BLaER1 treated with 17β-estradiol and CSF1 and Interleukin-3, amounts not matched to agents 10 nM and 100 nM (cell line): ENCODE measurements around the gene TMEM235.

Experiments
- H3K27ac ChIP-seq, 11 experiments: shearing (Covaris generic); formaldehyde crosslinking; 2 replicates each; pipeline ENCODE4 v1.8.1; 2022
- H3K27me3 ChIP-seq, 11 experiments: shearing (Covaris generic); formaldehyde crosslinking; 2 replicates each; pipeline ENCODE4 v1.8.1; 2022
- H3K36me3 ChIP-seq, 11 experiments: shearing (Covaris generic); formaldehyde crosslinking; 2 replicates each; pipeline ENCODE4 v1.8.1; 2022
- H3K4me1 ChIP-seq, 10 experiments: shearing (Covaris generic); formaldehyde crosslinking; 2 replicates each; pipeline ENCODE4 v1.8.1; 2022
- H3K4me2 ChIP-seq, 11 experiments: shearing (Covaris generic); formaldehyde crosslinking; 2 replicates each; pipeline ENCODE4 v1.8.1; 2022
- H3K4me3 ChIP-seq, 10 experiments: shearing (Covaris generic); formaldehyde crosslinking; 2 replicates each; pipeline ENCODE4 v1.8.1; 2022
- H3K9ac ChIP-seq, 11 experiments: shearing (Covaris generic); formaldehyde crosslinking; 2 replicates each; pipeline ENCODE4 v1.8.1; 2022
- H3K9me3 ChIP-seq, 11 experiments: shearing (Covaris generic); formaldehyde crosslinking; replicated peaks in 1 of 11; 2 replicates each; pipeline ENCODE4 v1.8.1; 2022
- H4K20me1 ChIP-seq, 11 experiments: shearing (Covaris generic); formaldehyde crosslinking; 2 replicates each; pipeline ENCODE4 v1.8.1; 2022
- Cebpa-rat ChIP-seq, 11 experiments: shearing (Covaris generic); IDR thresholded peaks; 2 replicates each; pipeline ENCODE4 v1.8.1; 2022

Gene TMEM235

DNA sequence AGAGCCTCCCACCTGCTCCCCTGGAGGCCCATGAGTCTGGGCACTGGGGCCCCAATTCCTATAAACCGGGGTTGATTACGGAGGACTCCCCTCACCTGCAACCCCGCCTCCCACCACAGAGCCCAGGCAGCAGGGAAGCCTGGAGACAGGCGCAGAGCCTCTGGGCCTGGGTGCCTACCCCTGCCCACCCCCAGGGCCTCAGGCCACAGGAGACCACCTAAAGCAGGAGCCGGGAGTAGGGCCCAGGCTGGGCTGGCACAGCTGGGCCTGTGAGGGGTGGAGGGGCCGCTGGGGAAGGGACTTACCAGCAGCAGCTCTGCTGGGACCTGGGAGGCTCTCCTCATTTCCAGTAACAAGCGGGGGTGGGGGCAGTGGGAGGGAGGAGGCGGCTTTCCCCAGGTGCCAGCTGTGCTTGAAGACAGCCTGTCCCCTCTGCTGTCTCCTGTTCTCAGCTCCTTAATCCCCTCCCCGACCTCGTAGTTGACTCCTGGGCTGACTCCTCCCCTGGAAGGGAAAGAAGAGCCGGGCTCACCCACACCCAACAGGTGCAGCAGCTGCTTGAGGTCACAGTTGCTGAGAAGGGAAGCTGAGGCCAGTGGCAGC lies 46.8 kb downstream of the TMEM235 start:
- H3K36me3 ChIP-seq = no peaks in the 10 kb centered on the region
- 0 out of 22 replicates have a peak overlapping the region, but pooled peaks of 1 of the 11 experiments have one; percentile 19 for H3K27ac ChIP-seq
- no peak overlapping the region for H3K4me3 ChIP-seq
- H3K4me1 ChIP-seq = peaks cover 30 to 63% (median 53%) of the 10 kb centered on the region in 10 experiments
- peaks cover 0 to 3% (median under 1%) of the 10 kb centered on the region in 11 experiments; a peak in 8 of 22 replicates for H3K27me3 ChIP-seq
- H4K20me1 ChIP-seq = no peaks in the 10 kb centered on the region
- peak overlapping the region in 3 of 11 experiments; percentile 10 to 26 (median 11); a peak in 2 of 22 replicates for H3K9ac ChIP-seq
- H3K9me3 ChIP-seq = no peaks in the 10 kb centered on the region
- no peak for TF ChIP-seq Cebpa-rat (IDR thresholded peaks at IDR 0.05)
- H3K4me2 ChIP-seq = peak overlapping the region; percentile 26 to 82 (median 56); a peak in 21 of 22 replicates

DNA sequence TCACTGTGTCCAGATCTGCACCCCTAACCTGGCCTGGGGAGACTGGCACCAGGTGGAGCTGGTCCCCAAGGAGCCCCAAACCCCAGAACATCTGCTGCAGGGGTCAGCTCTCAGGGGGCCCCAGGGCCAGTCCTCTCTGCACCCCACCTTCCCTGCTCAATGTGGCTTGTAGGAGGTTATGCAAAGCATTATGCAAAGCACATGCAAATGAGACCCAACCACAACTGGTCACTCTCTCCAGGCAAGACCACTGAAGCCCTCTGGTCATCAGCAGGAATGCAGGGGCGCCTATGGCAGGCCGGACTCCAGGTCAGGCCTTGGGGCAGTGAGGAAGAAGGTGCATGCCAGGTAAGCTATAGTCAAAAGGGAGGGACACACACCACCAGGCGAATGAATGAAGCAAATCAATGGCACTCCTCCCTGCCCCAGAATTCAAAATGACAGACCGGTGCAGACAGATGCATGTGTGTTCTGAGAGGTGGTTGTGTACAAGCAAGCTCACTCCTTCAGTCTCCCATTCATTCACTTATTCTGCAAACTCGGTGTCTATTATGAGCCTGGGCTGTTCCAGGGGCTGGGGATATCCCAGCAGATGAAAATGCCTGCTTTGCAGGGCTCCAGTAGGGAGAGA lies 48.0 kb downstream of the TMEM235 start:
- Histone ChIP-seq H4K20me1 (no peaks in the 10 kb centered on the region), H3K4me1 (peaks cover 34 to 63% (median 53%) of the 10 kb centered on the region in 10 experiments), H3K27ac (no peak overlapping the region), H3K36me3 (no peaks in the 10 kb centered on the region), H3K4me2 (peak overlapping the region; percentile 13 to 77 (median 45); a peak in 15 of 22 replicates), H3K9ac (0 out of 22 replicates have a peak overlapping the region, but pooled peaks of 1 of the 11 experiments have one; percentile 5), H3K4me3 (no peak overlapping the region), H3K9me3 (no peaks in the 10 kb centered on the region), H3K27me3 (no peaks in the 10 kb centered on the region)
- TF ChIP-seq Cebpa-rat (IDR thresholded peaks at IDR 0.05) = no peak

DNA sequence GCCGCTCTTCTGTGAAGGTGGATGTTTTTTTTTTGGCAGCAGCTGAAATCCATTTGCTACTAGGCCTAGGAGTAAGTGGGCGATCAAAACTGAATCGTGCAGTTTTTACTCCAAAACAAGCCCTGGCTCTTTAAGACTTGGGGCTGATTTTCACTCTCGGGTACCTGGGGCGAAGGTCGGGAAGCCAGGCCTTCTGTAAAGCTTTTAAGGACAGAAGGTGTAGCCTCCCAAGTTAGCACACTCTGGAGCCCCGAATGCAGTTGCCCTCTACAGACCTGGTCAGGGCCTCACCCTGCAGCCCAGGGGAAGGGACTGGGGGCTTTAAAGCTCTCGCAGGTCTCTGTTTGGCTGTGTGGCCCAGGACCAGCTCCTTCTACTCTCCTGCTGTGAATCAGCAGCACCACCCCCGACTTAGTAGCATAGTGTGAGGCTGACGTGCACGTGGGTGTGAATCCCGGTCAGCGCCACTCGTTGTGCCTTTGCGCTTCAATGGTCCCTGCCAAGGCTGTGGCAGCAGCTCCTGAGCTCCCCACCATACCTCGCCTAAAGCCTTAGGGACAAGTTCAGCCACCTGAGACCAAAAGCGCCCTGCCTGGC lies 49.9 kb downstream of the TMEM235 start:
- Histone ChIP-seq H3K9me3 (no peaks in the 10 kb centered on the region), H3K4me2 (peak overlapping the region; percentile 36 to 66 (median 50))

DNA sequence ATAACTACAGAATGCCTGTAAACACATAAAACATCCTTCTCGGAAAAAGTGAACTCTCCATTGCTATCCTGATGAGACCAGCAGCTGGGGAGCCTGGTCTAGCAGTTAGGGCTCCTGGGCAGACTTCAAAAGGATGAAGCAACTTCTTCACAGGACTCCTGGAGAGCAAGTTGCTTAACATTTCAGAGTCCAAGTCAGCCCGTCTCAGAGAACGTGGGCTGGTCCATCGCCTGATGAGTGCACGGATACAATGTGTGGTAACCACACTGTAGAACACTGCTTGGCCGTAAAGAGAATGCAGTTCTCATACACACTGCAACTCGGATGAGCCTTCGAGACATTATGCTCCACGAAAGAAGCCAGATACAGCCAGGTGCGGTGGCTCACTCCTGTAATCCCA lies 52.7 kb downstream of the TMEM235 start:
- no peaks in the 10 kb centered on the region for H3K27me3 ChIP-seq
- no peaks in the 10 kb centered on the region for H4K20me1 ChIP-seq
- H3K9ac ChIP-seq = no peak overlapping the region
- no peaks in the 10 kb centered on the region for H3K36me3 ChIP-seq
- H3K4me3 ChIP-seq = no peak overlapping the region
- no peak for TF ChIP-seq Cebpa-rat (IDR thresholded peaks at IDR 0.05)
- H3K4me1 ChIP-seq = peaks cover 16 to 38% (median 27%) of the 10 kb centered on the region in 10 experiments
- no peak overlapping the region for H3K4me2 ChIP-seq
- no peak overlapping the region for H3K27ac ChIP-seq
- H3K9me3 ChIP-seq = no peaks in the 10 kb centered on the region

More for the DNA sequence above, 49.9 kb downstream of the TMEM235 start:
- no peaks in the 10 kb centered on the region for H3K36me3 ChIP-seq
- no peak for TF ChIP-seq Cebpa-rat (IDR thresholded peaks at IDR 0.05)
- no peak overlapping the region for H3K27ac ChIP-seq
- H4K20me1 ChIP-seq = no peaks in the 10 kb centered on the region
- no peak overlapping the region for H3K4me3 ChIP-seq
- H3K9ac ChIP-seq = no peak overlapping the region; a peak in 1 of 22 replicates
- H3K27me3 ChIP-seq = no peaks in the 10 kb centered on the region
- H3K4me1 ChIP-seq = peaks cover 41 to 55% (median 50%) of the 10 kb centered on the region in 10 experiments

DNA sequence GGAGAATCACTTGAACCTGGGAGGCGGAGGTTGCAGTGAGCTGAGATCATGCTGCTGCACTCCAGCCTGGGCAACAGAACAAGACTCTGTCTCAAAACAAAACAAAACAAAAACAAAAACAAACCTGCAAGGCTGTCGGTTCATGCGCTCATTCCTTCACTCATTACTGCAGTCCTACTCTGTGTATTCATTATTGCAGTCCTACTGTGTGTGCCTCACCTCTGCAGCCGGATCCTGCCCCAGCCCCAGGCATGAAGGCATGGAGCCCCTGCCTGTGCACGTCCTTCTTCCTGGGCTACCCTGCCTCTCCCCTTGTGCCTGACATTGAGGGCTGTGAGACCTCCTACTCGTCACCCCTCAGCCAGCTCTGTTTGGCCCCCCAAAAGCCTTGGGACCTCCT lies 57.6 kb downstream of the TMEM235 start:
- H3K27me3 ChIP-seq = no peaks in the 10 kb centered on the region
- H3K9ac ChIP-seq = no peak overlapping the region
- peaks cover 6 to 57% (median 17%) of the 10 kb centered on the region in 10 experiments; a peak in 18 of 20 replicates for H3K4me1 ChIP-seq
- TF ChIP-seq Cebpa-rat (IDR thresholded peaks at IDR 0.05) = no peak
- no peak overlapping the region for H3K27ac ChIP-seq
- H3K9me3 ChIP-seq = no peaks in the 10 kb centered on the region
- peak overlapping the region in 2 of 11 experiments; percentile 50 to 75; a peak in 3 of 22 replicates for H3K4me2 ChIP-seq
- no peaks in the 10 kb centered on the region for H4K20me1 ChIP-seq
- no peaks in the 10 kb centered on the region for H3K36me3 ChIP-seq
- H3K4me3 ChIP-seq = no peak overlapping the region

DNA sequence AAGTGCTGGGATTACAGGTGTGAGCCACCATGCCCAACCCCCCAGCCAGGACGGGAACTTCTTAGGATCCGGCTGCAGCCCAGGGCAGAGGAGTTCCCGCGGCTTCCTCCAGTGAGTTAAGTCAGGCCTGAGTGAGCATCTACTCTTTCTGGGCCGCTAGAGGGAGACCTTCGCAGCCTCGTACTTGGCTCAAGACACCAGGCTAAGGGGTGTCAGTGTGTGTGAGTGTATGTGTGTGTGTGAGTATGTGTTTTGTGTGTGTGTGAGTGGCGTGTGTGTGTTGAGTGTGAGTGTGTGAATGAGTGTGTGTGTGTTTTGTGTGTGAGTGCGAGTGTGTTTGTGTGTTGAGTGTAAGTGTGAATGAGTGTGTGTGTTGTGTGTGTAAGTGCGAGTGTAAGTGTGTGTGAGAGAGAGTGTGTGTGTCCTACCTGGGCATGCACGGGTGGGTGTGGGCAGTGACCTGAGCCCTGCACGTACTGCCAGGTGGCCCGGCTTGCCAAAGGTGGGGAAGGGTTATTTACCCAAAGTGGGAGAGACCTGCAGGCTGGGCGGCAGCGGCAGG lies 58.5 kb downstream of the TMEM235 start:
- peak overlapping the region in 1 of 11 experiments; percentile 37; a peak in 2 of 22 replicates for H3K27ac ChIP-seq
- no peaks in the 10 kb centered on the region for H3K27me3 ChIP-seq
- H4K20me1 ChIP-seq = no peaks in the 10 kb centered on the region
- peaks cover 6 to 57% (median 23%) of the 10 kb centered on the region in 10 experiments; a peak in 18 of 20 replicates for H3K4me1 ChIP-seq
- no peak for TF ChIP-seq Cebpa-rat (IDR thresholded peaks at IDR 0.05)
- H3K4me3 ChIP-seq = no peak overlapping the region
- no peaks in the 10 kb centered on the region for H3K9me3 ChIP-seq
- H3K9ac ChIP-seq = peak overlapping the region in 1 of 11 experiments; percentile 30; a peak in 1 of 22 replicates
- peak overlapping the region in 4 of 11 experiments; percentile 34 to 75 (median 49); a peak in 6 of 22 replicates for H3K4me2 ChIP-seq
- no peaks in the 10 kb centered on the region for H3K36me3 ChIP-seq
